ENCODE measurements around the gene RASGEF1B.
"Not testable (repeated sequence)": the region's sequence is repeated elsewhere in the genome, so short reads cannot be mapped to it uniquely, and the experiment has no call there.

The RASGEF1B gene

DNA sequence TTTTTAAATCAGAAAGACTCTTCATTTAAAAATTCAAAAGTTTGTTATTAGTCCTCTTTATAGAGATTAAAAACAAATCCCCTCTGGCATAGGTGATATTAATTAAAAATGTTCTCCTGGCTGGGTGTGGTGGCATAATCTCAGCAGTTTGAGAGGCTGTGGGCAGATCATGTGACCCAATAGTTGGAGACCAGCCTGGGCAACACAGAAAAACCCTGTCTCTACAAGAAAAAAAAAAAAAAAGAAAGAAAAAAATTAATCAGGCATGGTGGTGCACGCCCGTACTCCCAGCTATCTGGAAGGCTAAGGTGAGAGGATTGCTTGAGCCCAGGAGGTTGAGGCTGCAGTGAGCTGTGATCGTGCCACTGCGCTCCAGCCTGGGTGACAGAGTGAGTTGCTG lies 38.9 kb downstream of the RASGEF1B start:
- no peak for DNase-seq (ENCODE audit: low read depth in 2 of 2)

DNA sequence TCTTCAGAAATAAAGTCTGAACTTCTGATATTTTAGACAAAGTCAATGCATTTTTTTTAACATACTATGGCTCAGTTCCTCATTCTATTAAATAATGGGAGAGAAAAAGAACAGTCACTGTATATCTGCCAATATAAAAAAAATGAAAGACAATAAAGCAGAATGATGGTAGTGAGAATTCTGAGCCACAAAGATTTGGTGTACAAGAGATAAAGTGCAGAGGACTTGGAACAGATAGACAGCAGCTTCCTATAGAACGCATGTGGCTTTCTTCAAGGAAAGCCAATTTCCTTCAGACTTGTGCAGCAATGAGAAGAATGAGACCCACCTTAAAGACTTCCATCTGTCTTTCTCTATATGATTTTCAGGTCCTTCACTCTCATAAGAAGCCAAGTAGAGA lies 39.7 kb downstream of the RASGEF1B start:
- no peak for DNase-seq (ENCODE audit: low read depth in 2 of 2)

DNA sequence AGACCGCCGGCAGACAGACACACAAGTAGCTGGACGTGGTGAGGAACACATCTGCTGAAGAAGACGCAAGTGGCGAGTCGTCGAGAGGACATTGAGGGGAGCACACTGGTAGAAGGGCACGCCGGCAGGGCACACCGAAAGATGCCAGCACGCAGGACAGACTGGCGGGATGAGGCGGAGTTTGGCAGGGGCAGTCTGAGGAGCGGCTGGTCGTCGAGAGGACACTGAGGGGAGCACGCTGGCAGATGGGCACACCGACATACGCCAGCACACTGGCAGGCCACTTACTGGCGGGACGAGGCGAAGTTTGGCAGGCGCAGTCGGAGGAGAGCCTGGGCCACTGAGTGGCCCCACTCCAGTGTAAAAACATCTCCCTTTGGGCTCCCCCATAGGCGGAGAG lies 42.1 kb downstream of the RASGEF1B start:
- DNase-seq (ENCODE audit: low read depth in 2 of 2) = no peak

DNA sequence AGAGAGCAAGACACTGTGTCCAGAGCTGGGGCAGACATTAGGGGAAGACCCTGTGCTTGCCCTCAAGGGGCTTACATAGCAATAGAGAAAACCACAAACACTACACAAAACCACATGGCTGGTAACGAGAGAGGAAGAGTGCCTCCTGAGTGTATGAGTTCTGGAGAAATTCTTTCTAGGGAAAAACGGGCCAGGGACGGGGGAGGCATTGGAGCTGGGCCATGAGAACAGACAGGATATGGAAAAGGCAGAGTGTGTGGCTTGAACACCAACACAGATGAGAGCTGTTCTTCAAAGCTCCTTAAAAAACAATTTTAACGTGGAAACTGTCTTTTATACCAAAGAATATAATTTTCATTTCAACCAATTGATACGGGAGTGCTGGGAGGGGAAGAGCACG lies 42.7 kb downstream of the RASGEF1B start:
- no peak for DNase-seq (ENCODE audit: low read depth in 2 of 2)

DNA sequence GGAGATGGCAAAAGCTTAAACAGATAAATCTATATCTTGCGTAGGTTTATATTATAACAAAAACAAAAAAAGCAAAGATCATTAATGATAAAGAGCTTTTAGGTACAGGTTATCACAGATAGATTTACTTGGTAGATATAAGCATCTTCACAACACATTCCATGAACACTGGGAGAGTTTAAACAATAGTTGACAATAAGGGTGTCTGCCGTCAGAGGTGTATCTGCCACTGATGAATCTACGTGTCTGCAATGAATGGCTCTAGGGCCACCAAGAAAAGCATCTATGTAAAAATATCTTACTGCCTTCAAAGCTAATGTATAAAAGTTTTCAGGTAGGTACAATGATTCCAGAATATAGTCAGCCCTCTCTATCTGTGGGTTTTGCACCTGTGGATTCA lies 43.7 kb downstream of the RASGEF1B start:
- DNase-seq (ENCODE audit: low read depth in 2 of 2) = no peak

DNA sequence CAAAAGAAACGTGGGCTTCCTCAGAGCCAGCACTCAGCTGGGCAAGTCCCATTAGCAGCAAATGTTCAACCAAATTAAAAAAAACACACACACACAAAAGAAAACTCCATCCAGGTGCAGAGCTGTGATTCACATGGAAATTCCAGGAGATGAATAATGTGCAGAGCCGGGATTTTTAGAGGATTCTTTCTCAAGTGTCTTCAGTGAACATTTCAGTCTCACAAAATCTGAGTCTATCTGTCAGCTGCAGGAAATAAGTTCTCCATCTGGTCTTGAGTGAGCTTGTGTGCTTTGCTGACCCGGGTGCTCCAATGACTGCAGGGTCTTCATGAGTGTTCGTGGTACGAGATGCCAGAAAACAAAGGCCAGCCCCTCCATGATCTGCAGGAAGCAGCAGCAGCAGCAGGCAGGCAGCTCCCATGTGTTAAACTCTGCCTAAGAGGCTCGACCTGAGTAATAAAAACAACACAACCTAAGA lies 44.3 kb downstream of the RASGEF1B start:
- no peak for DNase-seq (ENCODE audit: low read depth in 2 of 2)

DNA sequence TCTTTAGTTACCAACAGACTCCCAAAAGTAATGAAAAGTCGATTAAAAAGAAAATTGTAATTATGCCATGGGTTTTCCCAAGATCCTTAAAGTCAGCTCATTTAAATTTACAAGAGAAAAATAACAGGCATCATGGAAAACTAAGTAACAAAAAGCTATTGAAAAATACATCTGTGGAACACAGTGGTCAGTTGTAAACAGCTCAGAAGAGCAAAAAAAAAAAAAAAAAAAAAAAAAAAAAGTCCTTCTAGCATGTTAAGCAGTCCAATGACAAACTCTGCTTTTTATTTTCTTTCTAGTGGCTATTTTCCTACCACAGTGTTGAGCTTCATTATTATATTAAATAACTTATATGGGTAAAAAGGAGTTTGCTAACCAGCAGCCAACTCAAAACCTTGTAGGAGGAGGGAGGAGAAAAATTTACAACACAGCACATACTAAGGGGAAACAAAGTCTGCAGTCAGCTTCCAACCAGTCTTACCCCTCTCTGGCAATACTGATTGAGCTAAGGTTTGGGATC lies 44.9 kb downstream of the RASGEF1B start:
- DNase-seq (ENCODE audit: low read depth in 2 of 2) = no peak

DNA sequence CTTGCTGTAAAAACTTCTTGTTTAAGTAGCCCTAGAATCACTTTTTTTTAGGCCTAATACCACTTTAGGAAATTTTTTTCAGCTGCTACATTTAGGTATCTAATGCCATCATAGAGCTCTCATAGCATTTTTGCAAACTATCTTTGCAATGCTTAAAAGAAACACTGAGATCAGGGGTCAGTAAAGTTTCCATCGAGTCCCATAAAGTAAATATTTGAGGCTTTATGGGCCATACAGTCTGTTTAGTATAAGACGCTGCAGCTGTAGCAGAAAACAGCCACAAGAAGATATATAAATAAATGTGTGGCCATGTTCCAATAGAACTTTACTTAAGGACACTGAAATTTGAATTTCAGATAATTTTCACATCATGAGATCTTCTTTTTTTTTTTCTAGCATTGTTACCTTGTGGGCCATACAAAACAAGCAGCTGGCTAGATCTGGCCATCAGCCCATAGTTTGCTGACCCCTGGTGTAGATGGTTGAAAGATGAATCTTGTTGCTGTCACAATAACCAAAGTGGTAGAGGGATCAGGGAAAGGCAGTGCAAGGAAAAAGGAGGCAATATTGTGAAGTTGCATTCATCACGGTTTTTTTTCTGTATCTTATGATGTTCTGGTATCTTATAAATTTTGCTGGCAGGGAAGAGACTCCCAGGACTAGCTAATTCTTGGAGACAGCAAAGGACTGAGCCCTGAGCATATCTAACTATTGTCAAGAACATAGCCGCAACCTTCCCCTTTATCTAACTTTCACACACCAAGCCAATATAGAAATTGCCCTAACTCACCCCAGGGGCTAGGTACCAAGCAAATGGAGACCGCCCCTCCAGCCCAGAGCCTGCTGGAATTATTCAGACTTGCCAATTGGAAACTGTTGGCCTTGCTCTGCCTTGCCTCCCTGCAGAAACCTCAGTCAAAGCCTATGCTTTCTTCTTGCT lies 46.6 kb downstream of the RASGEF1B start:
- no peak for DNase-seq (ENCODE audit: low read depth in 2 of 2)

DNA sequence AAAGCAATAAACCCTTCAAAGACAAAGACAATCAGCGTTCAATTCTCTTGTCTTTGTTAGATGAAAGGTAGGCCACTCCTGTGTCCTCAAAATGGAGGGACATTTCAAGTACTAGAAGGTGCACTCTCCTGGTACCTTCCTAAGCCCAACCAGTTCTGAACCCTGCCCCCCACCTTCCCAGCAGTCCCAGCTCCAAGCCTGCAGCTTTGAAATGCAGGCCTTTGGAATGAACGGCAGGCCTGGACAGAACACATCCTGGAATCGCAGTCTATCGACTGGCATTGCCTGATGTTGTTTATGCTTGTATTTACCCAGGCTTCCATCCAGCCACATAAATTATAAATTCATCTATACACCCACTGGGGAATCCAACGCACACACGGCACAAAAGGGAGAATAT lies 47.4 kb downstream of the RASGEF1B start:
- no peak for DNase-seq (ENCODE audit: low read depth in 2 of 2)

DNA sequence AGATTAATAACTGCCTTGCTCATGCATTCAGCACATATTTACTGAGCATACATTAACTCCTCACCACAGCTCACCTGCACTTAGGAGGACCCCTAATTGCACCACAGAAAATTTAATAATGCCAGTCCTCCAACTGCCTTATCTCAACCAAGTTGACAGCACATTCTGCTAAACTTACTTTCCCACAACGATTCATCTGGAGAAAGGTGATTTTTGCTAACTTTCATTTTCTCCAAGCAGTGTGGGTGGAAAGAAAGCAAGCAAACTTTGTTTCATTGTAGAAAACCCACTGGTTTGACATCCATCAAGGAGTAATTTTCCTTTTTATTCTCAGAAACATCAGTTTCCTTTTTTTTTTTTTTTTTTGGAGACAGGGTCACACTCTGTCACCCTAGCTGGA lies 49.1 kb downstream of the RASGEF1B start:
- DNase-seq (ENCODE audit: low read depth in 2 of 2) = no peak

DNA sequence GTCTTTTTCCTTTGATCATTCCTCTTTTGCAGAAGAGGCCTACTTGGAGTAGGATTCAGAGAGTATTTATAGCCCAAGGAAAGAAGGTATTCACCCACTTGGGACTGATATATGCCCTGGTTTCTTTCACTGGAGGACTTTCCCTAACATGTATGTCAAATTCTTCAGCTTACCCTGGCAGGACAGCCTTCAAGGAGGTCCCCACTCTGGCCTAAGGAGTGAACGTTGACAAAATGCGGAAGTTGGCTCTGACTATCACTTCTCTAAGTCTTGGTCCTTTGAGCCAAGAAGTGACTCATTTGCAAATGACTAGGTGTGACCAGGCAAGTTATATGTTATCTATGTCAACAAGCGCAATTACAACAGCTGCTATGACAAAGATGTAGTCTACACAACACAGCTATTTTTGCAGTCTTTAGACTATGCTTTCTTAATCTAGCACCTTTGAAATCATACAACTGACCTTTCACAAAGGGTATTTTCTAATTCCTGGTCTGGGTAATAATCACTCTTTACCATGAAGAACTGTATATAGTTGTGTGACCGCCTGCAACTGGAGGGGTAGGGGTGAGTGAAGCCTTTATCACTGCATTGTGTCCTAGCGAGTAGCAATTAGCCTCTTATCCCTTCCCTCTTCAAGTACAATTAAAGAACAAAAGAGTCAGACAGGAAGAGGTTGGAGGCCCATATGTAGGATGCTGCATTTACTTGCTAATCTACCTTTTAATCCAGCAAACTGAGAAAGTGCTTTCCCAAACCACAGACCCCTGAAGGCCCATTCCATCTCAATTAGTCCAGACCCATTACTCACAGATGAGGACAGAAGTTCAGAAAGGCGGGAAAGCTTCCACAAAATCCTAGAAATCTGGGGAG lies 50.1 kb downstream of the RASGEF1B start:
- no peak for DNase-seq (ENCODE audit: low read depth in 2 of 2)

DNA sequence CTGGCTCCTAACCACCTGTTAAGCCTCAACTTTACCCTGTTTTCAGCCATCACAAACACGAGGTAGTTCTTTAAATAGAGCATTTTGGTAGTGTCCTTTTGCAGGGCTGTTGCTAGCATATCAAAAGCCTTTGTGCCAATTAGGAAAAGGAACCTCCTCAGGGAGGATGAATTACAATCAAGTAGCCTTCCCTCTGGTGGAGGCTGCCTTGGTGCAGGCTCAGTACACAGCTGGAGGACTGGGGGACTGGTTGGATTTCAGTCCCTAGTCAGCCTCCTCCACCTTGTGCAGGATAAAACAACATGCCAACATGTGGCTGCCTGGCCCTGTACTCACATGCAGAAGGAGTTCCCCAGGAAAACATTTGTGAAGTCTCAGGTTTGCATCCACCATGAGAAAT lies 53.1 kb downstream of the RASGEF1B start:
- DNase-seq (ENCODE audit: low read depth in 2 of 2) = no peak

DNA sequence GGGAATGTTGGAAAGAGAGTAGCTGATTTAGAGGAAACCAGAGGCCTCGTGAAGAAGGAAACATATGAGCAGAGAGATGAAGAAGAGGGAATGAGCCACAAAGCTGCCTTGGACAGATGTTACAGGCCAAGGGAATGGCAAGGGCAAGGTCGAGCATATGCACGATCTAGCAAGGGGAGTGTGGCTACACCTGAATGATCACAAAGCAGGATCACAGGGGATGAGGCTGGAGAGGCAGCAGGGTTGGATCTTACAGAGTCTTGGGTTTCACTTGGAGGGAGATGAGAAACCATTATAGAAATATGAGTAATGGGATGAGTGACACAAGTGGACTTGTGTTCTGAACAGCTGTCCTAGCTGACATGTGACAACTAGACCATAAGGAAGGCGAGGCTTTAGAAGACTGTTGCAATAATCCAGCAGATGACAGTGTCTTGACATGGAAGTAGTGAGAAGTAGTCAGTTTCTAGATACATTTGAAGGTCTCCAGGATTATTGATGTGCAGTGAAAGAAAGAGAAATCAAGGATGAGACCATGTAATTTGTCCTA lies 58.7 kb downstream of the RASGEF1B start:
- no peak for DNase-seq (ENCODE audit: low read depth in 2 of 2)

DNA sequence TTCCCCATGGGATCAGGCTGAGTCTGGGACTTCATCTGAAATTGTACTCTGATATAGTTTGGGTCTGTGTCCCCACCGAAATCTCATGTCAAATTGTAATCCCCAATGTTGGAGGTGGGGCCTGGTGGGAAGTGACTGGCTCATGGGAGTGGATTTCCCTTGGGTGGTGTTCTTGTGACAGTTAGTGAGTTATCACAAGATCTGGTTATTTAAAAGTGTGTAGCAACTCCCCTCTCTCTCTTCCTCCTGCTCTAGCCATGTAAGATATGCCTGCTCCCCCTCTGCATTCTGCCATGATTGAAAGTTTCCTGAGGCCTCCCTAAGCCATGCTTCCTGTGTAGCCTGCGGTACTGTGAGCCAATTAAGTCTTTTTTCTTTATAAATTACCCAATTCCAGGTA lies 61.0 kb downstream of the RASGEF1B start:
- no peak for DNase-seq (ENCODE audit: low read depth in 2 of 2)

DNA sequence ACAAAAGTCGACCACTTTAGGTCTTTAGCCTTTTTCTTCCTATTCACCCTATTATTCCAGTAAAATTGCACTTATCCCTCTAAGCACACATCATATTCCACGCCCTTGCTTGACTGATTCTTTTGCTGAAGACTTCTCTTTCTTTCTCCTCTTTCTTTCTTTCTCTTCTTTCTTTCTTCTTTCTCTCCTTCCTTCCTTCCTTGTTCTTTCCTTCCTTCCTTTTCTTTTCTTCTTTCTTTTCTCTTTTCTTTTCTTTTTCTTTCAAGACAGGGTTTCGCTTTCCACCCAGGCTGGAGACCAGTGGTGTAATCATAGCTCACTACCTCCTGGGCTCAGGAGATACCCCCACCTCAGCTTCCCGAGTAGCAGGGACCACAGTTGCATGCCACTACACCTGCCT lies 61.9 kb downstream of the RASGEF1B start:
- DNase-seq (ENCODE audit: low read depth in 2 of 2) = no peak

DNA sequence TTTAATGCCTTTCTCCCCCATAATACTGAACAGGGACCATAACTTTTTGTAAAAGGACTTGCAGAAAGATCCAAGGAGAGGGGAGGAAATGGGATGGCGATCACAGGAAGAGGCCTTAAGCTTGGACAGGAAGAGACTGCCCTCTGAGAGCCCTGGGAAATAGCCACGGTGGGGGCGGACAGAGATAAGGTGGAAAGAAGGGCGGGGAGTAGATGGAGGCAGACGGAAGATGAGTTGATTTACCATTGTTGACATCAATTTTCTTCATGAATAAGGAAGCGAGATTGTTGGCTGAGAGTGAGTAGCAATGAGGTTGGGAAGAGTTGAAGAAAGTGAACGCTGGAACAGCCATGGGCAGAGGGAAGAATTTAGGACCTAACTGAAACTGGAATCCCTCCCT lies 63.4 kb downstream of the RASGEF1B start:
- DNase-seq (ENCODE audit: low read depth in 2 of 2) = no peak

DNA sequence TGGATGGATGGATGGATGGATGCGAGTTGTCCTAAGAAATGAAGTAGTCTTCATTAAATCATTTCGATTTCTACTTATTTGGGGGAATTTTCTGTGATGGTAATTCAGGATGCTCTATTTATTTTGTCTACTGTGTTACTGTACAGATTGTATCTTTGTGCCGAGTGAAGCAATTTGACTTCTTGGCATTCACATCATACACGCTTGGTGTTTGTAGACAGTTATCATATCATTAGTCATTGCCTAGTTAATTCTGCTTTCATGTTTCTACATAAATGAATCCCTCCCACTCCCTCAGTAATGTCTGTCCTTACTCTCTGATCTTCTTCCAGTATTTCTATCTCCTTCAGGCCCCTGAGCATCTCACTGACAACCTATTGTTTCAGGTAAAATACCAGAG lies 64.0 kb downstream of the RASGEF1B start:
- DNase-seq (ENCODE audit: low read depth in 2 of 2) = no peak

DNA sequence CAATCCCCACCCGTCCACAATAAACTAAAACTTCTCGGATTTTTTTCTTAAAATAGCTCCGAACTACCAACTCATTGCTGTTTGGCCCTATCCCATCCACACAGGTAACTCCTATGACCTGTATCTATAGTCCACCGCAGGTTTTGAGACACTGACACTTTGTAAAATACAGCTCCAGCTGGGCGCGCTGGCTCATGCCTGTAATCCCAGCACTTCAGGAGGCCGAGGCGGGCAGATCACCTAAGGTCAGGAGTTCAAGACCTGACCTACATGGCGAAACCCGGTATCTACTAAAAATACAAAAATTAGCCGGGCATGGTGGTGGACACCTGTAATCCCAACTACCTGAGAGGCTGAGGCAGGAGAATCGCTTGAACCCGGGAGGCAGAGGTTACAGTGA lies 65.2 kb downstream of the RASGEF1B start:
- DNase-seq (ENCODE audit: low read depth in 2 of 2) = not testable (repeated sequence)

DNA sequence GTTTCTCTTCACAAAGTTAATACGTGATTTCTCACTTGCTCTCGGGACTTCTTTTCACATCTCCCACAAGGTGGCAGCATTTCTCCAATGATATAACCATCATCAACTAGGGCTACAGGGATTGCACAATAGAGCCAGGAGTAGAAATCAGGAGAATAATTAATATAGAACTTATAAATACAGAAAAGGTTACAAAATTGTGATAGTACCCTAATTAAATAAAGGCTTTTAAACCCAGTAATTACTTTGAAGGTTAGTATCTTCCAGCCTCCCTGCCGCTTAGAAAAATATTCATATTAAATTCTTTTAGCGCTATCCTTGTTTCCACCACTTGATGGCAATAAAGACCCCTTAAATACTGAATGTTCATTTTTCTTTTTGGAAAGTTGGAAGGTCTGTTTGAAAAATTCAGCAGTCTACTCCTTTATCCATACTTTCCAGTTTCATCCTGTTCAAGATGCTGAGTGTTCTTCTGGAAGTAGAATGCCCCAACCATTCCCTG lies 65.8 kb downstream of the RASGEF1B start:
- DNase-seq (ENCODE audit: low read depth in 2 of 2) = peak in 1 of 2 donors; percentile 28

DNA sequence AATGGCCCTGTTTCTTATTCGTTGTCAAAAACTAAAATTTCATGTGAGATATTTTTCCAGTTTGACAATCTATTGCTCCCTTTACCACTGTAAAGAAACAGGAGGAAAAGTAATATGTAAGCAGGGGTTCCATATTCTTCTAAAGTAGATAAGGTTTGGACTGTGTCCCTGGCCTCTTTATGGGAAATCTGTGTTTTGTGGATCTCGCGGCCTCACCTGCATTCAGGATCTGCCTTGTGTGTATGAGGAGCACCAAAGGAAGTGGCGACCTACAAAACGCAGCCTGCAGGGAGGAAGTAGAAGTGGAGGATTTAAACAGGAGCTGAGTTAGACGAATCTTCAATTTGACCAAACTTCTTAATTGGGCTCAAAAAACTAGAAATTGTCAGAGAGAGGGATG lies 67.0 kb downstream of the RASGEF1B start:
- DNase-seq (ENCODE audit: low read depth in 2 of 2) = no peak

DNA sequence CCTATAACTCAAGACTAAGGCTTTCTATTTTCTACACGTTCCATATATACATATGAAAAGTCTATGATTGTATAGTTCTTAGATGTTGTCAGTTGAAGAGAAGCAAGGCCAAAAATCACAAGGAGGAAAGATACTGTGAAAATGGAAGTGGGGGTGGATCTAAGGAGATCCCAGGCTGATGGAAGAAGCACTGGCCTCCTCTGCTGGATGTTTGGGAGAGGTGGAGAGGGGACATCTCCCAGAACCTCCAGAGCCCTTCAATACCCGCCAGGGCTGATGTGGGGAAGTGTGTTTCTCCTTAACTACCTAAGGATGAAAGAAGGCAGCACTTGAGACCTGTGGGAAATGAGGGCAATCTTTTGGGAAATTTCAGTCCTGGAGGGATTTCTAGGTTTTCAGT lies 67.4 kb downstream of the RASGEF1B start:
- DNase-seq (ENCODE audit: low read depth in 2 of 2) = no peak

Data from stimulated activated CD4-positive, alpha-beta T cell treated with anti-CD3 and anti-CD28 coated beads, Interleukin-1b, Interleukin-23, amount 100 ng/mL, for 4 hours (primary cell).